MCF 10A (cell line): ENCODE measurements around the gene TSC22D2. TPM values are rescaled to one million over a fixed set of nuclear protein-coding genes. Genes with fewer than 3 reads are reported as not detected.
A peak's percentile ranks its signal among the peaks of the same experiment; 100 is the strongest.

Experiments used
- BruUV-seq: library from RNA; stranded (reverse); fragments of 400-500 nt; replicated peaks from 2 replicates; lab custom pipeline; 2021; lab: Mats Ljungman, UMichigan
- CTCF ChIA-PET: fragments of 300-600 bp; sonication (Branson Sonifier 250); formaldehyde crosslinking; extraction: SDS; loops from one replicate; lab custom pipeline; 2021; ENCODE audit warnings: antibody characterized with exemption, inconsistent platforms; lab: Yijun Ruan, JAX
- POLR2A ChIA-PET: fragments of 300-600, 350-650 bp; sonication (Branson Sonifier 250); formaldehyde crosslinking; extraction: SDS; loops from one replicate; lab custom pipeline; 2020; ENCODE audit warnings: antibody characterized with exemption, inconsistent platforms; lab: Yijun Ruan, JAX
- DNase-seq: peaks from one replicate; pipeline ENCODE4 v3.0.0-alpha.2; 2018; ENCODE audit not compliant: unreplicated experiment
- H3K27ac Mint-ChIP-seq: one replicate; pipeline ENCODE4 v1.8.0; 2022; ENCODE audit warnings: mild to moderate bottlenecking, low read depth, mixed read lengths; ENCODE audit not compliant: unreplicated experiment
- H3K27me3 Mint-ChIP-seq: one replicate; pipeline ENCODE4 v1.8.0; 2022; ENCODE audit warnings: mixed read lengths; ENCODE audit not compliant: insufficient read depth, unreplicated experiment
- H3K36me3 Mint-ChIP-seq: one replicate; pipeline ENCODE4 v1.8.0; 2022; ENCODE audit warnings: mild to moderate bottlenecking, moderate library complexity, mixed read lengths; ENCODE audit not compliant: insufficient read depth, unreplicated experiment
- H3K4me1 Mint-ChIP-seq: one replicate; pipeline ENCODE4 v1.8.0; 2022; ENCODE audit warnings: mixed read lengths; ENCODE audit not compliant: insufficient read depth, unreplicated experiment
- H3K4me3 Mint-ChIP-seq: one replicate; pipeline ENCODE4 v1.8.0; 2022; ENCODE audit warnings: mild to moderate bottlenecking, moderate library complexity, mixed read lengths; ENCODE audit not compliant: unreplicated experiment
- H3K9me3 Mint-ChIP-seq: one replicate; pipeline ENCODE4 v1.8.0; 2022; ENCODE audit warnings: mixed read lengths; ENCODE audit not compliant: unreplicated experiment
- CTCF ChIP-seq: fragments of 200-600 bp; IDR thresholded peaks from one replicate; pipeline ENCODE4 v1.8.0; 2022; ENCODE audit warnings: antibody characterized with exemption, mild to moderate bottlenecking; ENCODE audit not compliant: unreplicated experiment
- intact Hi-C: fragments of 100-400 bp; cut with micrococcal nuclease; formaldehyde crosslinking; loops from 2 replicates; pipeline ENCODE4 v1.14.1; 2022
- total RNA-seq: library from RNA; stranded (reverse); gene quantifications from 2 replicates; pipeline ENCODE4 v1.2.3, GENCODE V29; 2022

TSC22D2 gene
- total RNA-seq, 1 experiment from 2014 or later = 31.2 TPM

GRCh38 chr3:150421256-150421655, 13.2 kb downstream of the TSC22D2 start:
- no peak overlapping the region for H3K4me3 Mint-ChIP-seq
- DNase-seq = no peak
- H3K9me3 Mint-ChIP-seq = no peaks in the 10 kb centered on the region
- intact Hi-C loops = no loop called here
- no peaks in the 10 kb centered on the region for H3K27me3 Mint-ChIP-seq
- no peaks in the 10 kb centered on the region for H3K36me3 Mint-ChIP-seq
- H3K4me1 Mint-ChIP-seq = peaks cover 45% of the 10 kb centered on the region
- TF ChIP-seq CTCF = no peak
- no peak overlapping the region for H3K27ac Mint-ChIP-seq
- ChIA-PET POLR2A (interaction anchor here (0.7 to 5.7 kb wide), 3 partner anchors 9 to 12 kb away, joined by 3 to 47 read pairs (median 5); partner anchors contain the start of gene TSC22D2), CTCF (interaction anchor here (0.9 to 1.0 kb wide), 3 partner anchors 9 to 134 kb away, joined by 3 to 5 read pairs (median 4); no protein-coding TSS in a partner anchor)
- BruUV-seq = no TSS peak

GRCh38 chr3:150421799-150422548, 13.9 kb downstream of the TSC22D2 start:
- ChIA-PET POLR2A (interaction anchor here (0.7 to 5.7 kb wide), 2 partner anchors 10 to 13 kb away, joined by 5 to 47 read pairs; partner anchors contain the start of gene TSC22D2), CTCF (interaction anchor here (0.9 to 1.0 kb wide), 3 partner anchors 8 to 135 kb away, joined by 3 to 5 read pairs (median 4); no protein-coding TSS in a partner anchor)
- TF ChIP-seq CTCF = no peak
- peak; percentile 46 for DNase-seq
- peaks cover 44% of the 10 kb centered on the region for H3K4me1 Mint-ChIP-seq
- H3K36me3 Mint-ChIP-seq = no peaks in the 10 kb centered on the region
- H3K27me3 Mint-ChIP-seq = no peaks in the 10 kb centered on the region
- intact Hi-C loops = no loop called here
- H3K27ac Mint-ChIP-seq = no peak overlapping the region
- no peaks in the 10 kb centered on the region for H3K9me3 Mint-ChIP-seq
- no peak overlapping the region for H3K4me3 Mint-ChIP-seq
- BruUV-seq = no TSS peak

- TF ChIP-seq CTCF = no peak
- intact Hi-C loops = no loop called here
- ChIA-PET POLR2A (no interaction called here), CTCF (no interaction called here)
- no peak overlapping the region for H3K4me3 Mint-ChIP-seq
- H3K9me3 Mint-ChIP-seq = no peaks in the 10 kb centered on the region
- H3K4me1 Mint-ChIP-seq = peaks cover 36% of the 10 kb centered on the region
- BruUV-seq = no TSS peak
- no peak for DNase-seq
- H3K36me3 Mint-ChIP-seq = no peaks in the 10 kb centered on the region
- H3K27me3 Mint-ChIP-seq = no peaks in the 10 kb centered on the region
- H3K27ac Mint-ChIP-seq = no peak overlapping the region
Observed at GRCh38 chr3:150422907-150423306, 14.8 kb downstream of the TSC22D2 start.

- DNase-seq = no peak
- H3K9me3 Mint-ChIP-seq = no peaks in the 10 kb centered on the region
- no peak for TF ChIP-seq CTCF
- no peak overlapping the region for H3K4me3 Mint-ChIP-seq
- peaks cover 35% of the 10 kb centered on the region for H3K4me1 Mint-ChIP-seq
- ChIA-PET POLR2A (interaction anchor here (0.6 to 1.8 kb wide), 5 partner anchors 8 to 124 kb away, joined by 3 to 4 read pairs (median 3); no protein-coding TSS in a partner anchor), CTCF (interaction anchor here (0.6 to 1.5 kb wide), 3 partner anchors 9 to 38 kb away, joined by 5 to 7 read pairs (median 6); no protein-coding TSS in a partner anchor)
- no peaks in the 10 kb centered on the region for H3K27me3 Mint-ChIP-seq
- H3K27ac Mint-ChIP-seq = no peak overlapping the region
- H3K36me3 Mint-ChIP-seq = no peaks in the 10 kb centered on the region
- intact Hi-C loops = no loop called here
- no TSS peak for BruUV-seq
Observed at GRCh38 chr3:150423761-150424160, 15.7 kb downstream of the TSC22D2 start.
